A549 (cell line): ENCODE data around the gene CYSRT1. TPM values are rescaled to one million over a fixed set of nuclear protein-coding genes. Genes with fewer than 3 reads are reported as not detected.
A peak's percentile ranks its signal among the peaks of the same experiment; 100 is the strongest.

Source experiments
- ATAC-seq, 2 experiments: fragments of 200-7000 bp in 1 of 2; fragments of >200 bp in 1 of 2; cut with Nextera tagmentation in 1 of 2; cut with Tn5 transposase in 1 of 2; 3 replicates each; pipeline versions ENCODE4 v1.8.0 to v1.9.1; 2018 to 2020; ENCODE audit warnings: mild to moderate bottlenecking in 1 of 2, moderate library complexity in 1 of 2
- CTCF ChIA-PET: fragments of 300-600 bp; sonication (Branson Sonifier 250); formaldehyde crosslinking; extraction: SDS; loops from one replicate; lab custom pipeline; 2021; ENCODE audit warnings: antibody characterized with exemption, inconsistent platforms; lab: Yijun Ruan, JAX
- POLR2A ChIA-PET: fragments of 350-600 bp; formaldehyde crosslinking; extraction: SDS; loops from one replicate; lab custom pipeline; 2021; ENCODE audit warnings: antibody characterized with exemption, inconsistent platforms; lab: Yijun Ruan, JAX
- DNase-seq, 2 experiments: peaks; one replicate each; pipeline versions ENCODE4 v3.0.0 to v3.0.0-alpha.2; 2011 to 2016; ENCODE audit warnings: low read depth in 1 of 2, low spot score in 1 of 2
- FAIRE-seq: peaks from 2 replicates; lab custom pipeline; 2011; peaks lifted over from hg19 to GRCh38; lab: Jason Lieb, UNC
- H3K27ac ChIP-seq, 2 experiments: fragments of >200 bp; sonication (Bioruptor Twin); formaldehyde crosslinking; 3 replicates each; pipeline ENCODE4 v1.5.1; 2016 to 2017
- H3K4me1 ChIP-seq: fragments of >200 bp; sonication (Bioruptor Twin); formaldehyde crosslinking; 3 replicates; pipeline ENCODE4 v1.6.1; 2016
- H3K4me2 ChIP-seq: fragments of >200 bp; sonication (Bioruptor Twin); formaldehyde crosslinking; 3 replicates; pipeline ENCODE4 v1.6.1; 2016
- H3K4me3 ChIP-seq: fragments of >200 bp; sonication (Bioruptor Twin); formaldehyde crosslinking; 3 replicates; pipeline ENCODE4 v1.5.1; 2016
- H3K9me3 ChIP-seq: fragments of >200 bp; sonication (Bioruptor Twin); formaldehyde crosslinking; 3 replicates; pipeline ENCODE4 v1.6.1; 2016
- CBX8 ChIP-seq: fragments of 200-600 bp; sonication (generic); IDR thresholded peaks from 2 replicates; pipeline ENCODE4 v1.6.1; 2016
- CHD4 ChIP-seq: fragments of 200-600 bp; sonication (generic); IDR thresholded peaks from 2 replicates; pipeline ENCODE4 v1.6.1; 2016; ENCODE audit warnings: antibody characterized with exemption, mild to moderate bottlenecking, borderline replicate concordance
- FOSB ChIP-seq: fragments of 250-450 bp; sonication (Bioruptor Pico); IDR thresholded peaks from 2 replicates; pipeline ENCODE4 v1.5.0; 2020; ENCODE audit warnings: mild to moderate bottlenecking, moderate library complexity
- HOXB13 ChIP-seq: fragments of 250-450 bp; sonication (Bioruptor Pico); IDR thresholded peaks from 2 replicates; pipeline ENCODE4 v1.5.0; 2020; ENCODE audit warnings: low read depth, mild to moderate bottlenecking, moderate library complexity
- JUN ChIP-seq, 2 experiments: fragments of >200 bp; sonication (Bioruptor Twin); formaldehyde crosslinking; IDR thresholded peaks; 2 replicates in 1 of 2; 3 replicates in 1 of 2; pipeline ENCODE4 v1.6.1; 2016 to 2017
- KDM5A ChIP-seq: fragments of 200-600 bp; sonication (generic); IDR thresholded peaks from 2 replicates; pipeline ENCODE4 v1.6.1; 2016; ENCODE audit warnings: antibody characterized with exemption, mild to moderate bottlenecking
- POLR2AphosphoS2 ChIP-seq: conservative IDR thresholded peaks from 2 replicates; pipeline ENCODE4 v1.6.1; 2012; ENCODE audit warnings: low read length, improper control_type of control experiment, inconsistent platforms
- RAD21 ChIP-seq, 2 experiments: fragments of >200 bp in 1 of 2; sonication (Bioruptor Twin) in 1 of 2; formaldehyde crosslinking in 1 of 2; IDR thresholded peaks in 1 of 2; conservative IDR thresholded peaks in 1 of 2; 2 replicates in 1 of 2; 3 replicates in 1 of 2; pipeline ENCODE4 v1.6.1; 2012 to 2018; ENCODE audit warnings: inconsistent platforms in 1 of 2
- ZC3H11A ChIP-seq: fragments of 450-650 bp; IDR thresholded peaks from 2 replicates; pipeline ENCODE4 v1.6.1; 2014; ENCODE audit warnings: antibody characterized with exemption, mild to moderate bottlenecking
- WGBS: methylation state at CpG from one replicate; pipeline ENCODE4 v1.1.6; 2017; ENCODE audit errors: missing lambda C conversion rate; 5-methylcytosine and 5-hydroxymethylcytosine counted together
- polyA plus RNA-seq, 4 experiments: library from polyadenylated mRNA; depleted of rRNA in 3 of 4; stranded (reverse); fragments of >200 nt; fragmentation: RNase III in 1 of 4; extraction: RNeasy Plus Mini Kit Qiagen cat#74134 plus additional on column Dnase treatment in 1 of 4; gene quantifications; 2 replicates in 3 of 4; 3 replicates in 1 of 4; pipeline ENCODE4 v1.2.3, GENCODE V29; 2011 to 2017
- TF ChIP-seq, protein P1 (sequence below): fragments of 150-350 bp; IDR thresholded peaks from 2 replicates; pipeline ENCODE4 v1.6.1; 2014; ENCODE audit warnings: low read depth, mild to moderate bottlenecking, low read length
- TF ChIP-seq, protein P2 (sequence below): fragments of 200-600 bp; sonication (generic); IDR thresholded peaks from 2 replicates; pipeline ENCODE4 v1.6.1; 2016; ENCODE audit warnings: antibody characterized with exemption, mild to moderate bottlenecking, moderate library complexity
- TF ChIP-seq, protein P3 (sequence below): IDR thresholded peaks from 2 replicates; pipeline ENCODE4 v1.6.1; 2012
- TF ChIP-seq, protein P4 (sequence below): fragments of >200 bp; sonication (Bioruptor Twin); formaldehyde crosslinking; IDR thresholded peaks from 2 replicates; pipeline ENCODE4 v1.6.1; 2016
- TF ChIP-seq, protein P5 (sequence below): IDR thresholded peaks from 2 replicates; pipeline ENCODE4 v1.6.1; 2012; ENCODE audit warnings: low read depth, borderline replicate concordance

The CYSRT1 gene
- polyA plus RNA-seq, 2 of the 4 experiments (the other 2 are of a cell fraction) = 0.30 to 0.81 TPM

DNA sequence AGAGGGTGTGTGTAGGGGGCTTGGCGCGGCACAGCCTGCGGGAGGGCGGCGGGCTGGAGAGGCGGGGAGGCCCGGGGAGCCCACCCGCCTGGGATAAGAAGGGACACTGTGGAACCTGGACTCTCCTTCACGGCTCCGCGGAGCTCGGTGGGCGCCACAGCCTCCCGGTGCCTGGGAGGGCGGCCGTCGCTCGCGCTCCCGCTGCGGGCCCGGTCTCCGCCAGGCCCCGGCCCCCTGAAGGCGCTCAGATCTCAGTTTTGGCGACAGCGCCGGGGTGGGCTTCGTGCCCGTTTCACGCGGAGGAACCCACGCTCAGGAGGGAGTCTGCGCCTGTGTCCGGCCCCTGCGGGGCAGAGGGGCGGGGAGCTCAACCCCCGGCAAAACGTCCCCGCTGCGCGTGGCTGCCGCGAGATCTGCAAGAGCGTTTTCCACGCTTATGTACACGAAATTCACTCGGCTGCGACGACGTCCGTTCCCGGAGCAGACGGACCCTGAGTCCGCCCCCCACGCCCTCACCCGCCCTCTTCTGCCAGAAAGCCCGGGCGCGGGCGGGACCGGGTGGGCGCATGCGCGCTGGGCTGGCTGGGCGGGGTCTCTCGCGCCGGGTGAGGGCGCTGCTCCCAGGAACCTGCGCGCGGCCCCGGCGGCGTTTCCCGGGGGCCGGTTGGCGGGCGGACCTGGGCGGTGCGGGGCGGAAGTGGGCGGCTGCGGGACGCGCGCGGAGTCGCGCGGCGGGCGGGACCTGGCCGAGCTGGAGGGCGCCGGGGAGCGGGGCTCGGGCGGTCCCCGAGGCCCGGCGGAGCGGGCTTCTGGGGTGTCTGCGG, 29.9 kb downstream of the CYSRT1 start, which contains the start of gene NELFB (continued):
- TF ChIP-seq, protein P1, sequence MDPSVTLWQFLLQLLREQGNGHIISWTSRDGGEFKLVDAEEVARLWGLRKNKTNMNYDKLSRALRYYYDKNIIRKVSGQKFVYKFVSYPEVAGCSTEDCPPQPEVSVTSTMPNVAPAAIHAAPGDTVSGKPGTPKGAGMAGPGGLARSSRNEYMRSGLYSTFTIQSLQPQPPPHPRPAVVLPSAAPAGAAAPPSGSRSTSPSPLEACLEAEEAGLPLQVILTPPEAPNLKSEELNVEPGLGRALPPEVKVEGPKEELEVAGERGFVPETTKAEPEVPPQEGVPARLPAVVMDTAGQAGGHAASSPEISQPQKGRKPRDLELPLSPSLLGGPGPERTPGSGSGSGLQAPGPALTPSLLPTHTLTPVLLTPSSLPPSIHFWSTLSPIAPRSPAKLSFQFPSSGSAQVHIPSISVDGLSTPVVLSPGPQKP = no peak
- no peak for TF ChIP-seq RAD21 (conservative IDR thresholded peaks at IDR 0.05 in 1 of 2, IDR thresholded peaks at IDR 0.05 in 1 of 2)
- TF ChIP-seq KDM5A = no peak
- TF ChIP-seq HOXB13 (CRISPR knock-in tag) = no peak
- TF ChIP-seq, protein P2, sequence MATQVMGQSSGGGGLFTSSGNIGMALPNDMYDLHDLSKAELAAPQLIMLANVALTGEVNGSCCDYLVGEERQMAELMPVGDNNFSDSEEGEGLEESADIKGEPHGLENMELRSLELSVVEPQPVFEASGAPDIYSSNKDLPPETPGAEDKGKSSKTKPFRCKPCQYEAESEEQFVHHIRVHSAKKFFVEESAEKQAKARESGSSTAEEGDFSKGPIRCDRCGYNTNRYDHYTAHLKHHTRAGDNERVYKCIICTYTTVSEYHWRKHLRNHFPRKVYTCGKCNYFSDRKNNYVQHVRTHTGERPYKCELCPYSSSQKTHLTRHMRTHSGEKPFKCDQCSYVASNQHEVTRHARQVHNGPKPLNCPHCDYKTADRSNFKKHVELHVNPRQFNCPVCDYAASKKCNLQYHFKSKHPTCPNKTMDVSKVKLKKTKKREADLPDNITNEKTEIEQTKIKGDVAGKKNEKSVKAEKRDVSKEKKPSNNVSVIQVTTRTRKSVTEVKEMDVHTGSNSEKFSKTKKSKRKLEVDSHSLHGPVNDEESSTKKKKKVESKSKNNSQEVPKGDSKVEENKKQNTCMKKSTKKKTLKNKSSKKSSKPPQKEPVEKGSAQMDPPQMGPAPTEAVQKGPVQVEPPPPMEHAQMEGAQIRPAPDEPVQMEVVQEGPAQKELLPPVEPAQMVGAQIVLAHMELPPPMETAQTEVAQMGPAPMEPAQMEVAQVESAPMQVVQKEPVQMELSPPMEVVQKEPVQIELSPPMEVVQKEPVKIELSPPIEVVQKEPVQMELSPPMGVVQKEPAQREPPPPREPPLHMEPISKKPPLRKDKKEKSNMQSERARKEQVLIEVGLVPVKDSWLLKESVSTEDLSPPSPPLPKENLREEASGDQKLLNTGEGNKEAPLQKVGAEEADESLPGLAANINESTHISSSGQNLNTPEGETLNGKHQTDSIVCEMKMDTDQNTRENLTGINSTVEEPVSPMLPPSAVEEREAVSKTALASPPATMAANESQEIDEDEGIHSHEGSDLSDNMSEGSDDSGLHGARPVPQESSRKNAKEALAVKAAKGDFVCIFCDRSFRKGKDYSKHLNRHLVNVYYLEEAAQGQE = no peak
- TF ChIP-seq, protein P3, sequence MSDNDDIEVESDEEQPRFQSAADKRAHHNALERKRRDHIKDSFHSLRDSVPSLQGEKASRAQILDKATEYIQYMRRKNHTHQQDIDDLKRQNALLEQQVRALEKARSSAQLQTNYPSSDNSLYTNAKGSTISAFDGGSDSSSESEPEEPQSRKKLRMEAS = peak; percentile 75; the same call in 1 of the 2 replicates
- TF ChIP-seq ZC3H11A = no peak
- TF ChIP-seq CBX8 = no peak
- peak; percentile 85 to 96 for TF ChIP-seq JUN (IDR thresholded peaks at IDR 0.05)
- TF ChIP-seq, protein P4, sequence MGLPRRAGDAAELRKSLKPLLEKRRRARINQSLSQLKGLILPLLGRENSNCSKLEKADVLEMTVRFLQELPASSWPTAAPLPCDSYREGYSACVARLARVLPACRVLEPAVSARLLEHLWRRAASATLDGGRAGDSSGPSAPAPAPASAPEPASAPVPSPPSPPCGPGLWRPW = no peak
- no peak for TF ChIP-seq POLR2AphosphoS2
- TF ChIP-seq CHD4 = no peak
- TF ChIP-seq, protein P5, sequence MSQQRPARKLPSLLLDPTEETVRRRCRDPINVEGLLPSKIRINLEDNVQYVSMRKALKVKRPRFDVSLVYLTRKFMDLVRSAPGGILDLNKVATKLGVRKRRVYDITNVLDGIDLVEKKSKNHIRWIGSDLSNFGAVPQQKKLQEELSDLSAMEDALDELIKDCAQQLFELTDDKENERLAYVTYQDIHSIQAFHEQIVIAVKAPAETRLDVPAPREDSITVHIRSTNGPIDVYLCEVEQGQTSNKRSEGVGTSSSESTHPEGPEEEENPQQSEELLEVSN = peak; percentile 76

DNA sequence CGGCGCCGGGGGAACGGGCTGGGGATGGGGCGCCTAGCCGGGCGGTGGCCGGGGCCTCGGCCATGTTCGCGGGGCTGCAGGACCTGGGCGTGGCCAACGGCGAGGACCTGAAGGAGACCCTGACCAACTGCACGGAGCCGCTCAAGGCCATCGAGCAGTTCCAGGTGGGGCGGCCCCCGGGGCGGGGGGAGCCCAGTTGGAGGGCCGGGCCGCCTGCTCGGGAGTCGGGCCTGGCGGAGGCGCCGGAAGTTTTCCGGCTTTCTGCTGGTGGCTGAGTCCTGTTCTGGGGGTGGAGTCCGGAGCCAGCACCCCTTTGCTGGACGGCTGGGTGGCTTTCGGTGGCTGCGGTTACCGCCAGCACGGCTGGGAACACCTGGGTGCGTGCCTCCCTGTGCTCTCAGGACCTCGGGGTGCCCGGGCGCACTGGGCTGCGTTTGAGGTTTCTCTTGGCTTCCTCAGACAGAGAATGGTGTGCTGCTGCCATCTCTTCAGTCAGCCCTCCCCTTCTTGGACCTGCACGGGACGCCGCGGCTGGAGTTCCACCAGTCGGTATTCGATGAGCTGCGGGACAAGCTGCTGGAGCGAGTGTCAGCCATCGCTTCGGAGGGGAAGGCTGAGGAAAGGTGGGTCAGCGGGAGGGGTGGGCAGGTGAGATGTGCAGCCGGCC, 30.6 kb downstream of the CYSRT1 start:
- H3K4me3 ChIP-seq = peak overlapping the region; percentile 93
- TF ChIP-seq KDM5A (peak; percentile 60; the same call in 1 of the 2 replicates), FOSB (CRISPR knock-in tag) (no peak), JUN (IDR thresholded peaks at IDR 0.05) (peak in 1 of 2 experiments; percentile 14; a peak in 2 of 5 replicates)
- 8% methylated on average over 20 of the region's 51 CpGs for WGBS
- no peaks in the 10 kb centered on the region for H3K9me3 ChIP-seq
- DNase-seq (peak in 1 of 2 experiments; percentile 43), FAIRE-seq (no peak), ATAC-seq (peak; percentile 60 to 65)
- peak overlapping the region; percentile 90 to 98 for H3K27ac ChIP-seq
- peak overlapping the region; percentile 100 for H3K4me2 ChIP-seq
- H3K4me1 ChIP-seq = peaks cover 20% of the 10 kb centered on the region
- POLR2A ChIA-PET = interaction anchor here (1.0 to 4.7 kb wide), 4 partner anchors 10 to 126 kb away, joined by 3 to 97 read pairs (median 4); partner anchors contain the start of gene TUBB4B
- CTCF ChIA-PET = interaction anchor here (1.1 to 17.1 kb wide), 9 partner anchors 11 to 119 kb away, joined by 3 to 236 read pairs (median 4); partner anchors contain the start of genes NRARP, RNF224 and TUBB4B
